HG02970 (cell line): Measurements from ENCODE around the gene HAO1.
A peak's percentile ranks its signal among the peaks of the same experiment; 100 is the strongest.

Experiments used
- ATAC-seq: cut with Tn5 transposase; IDR thresholded peaks from one replicate; pipeline ENCODE4 v1.9.1; 2021; ENCODE audit warnings: mild to moderate bottlenecking, moderate library complexity, moderate number of reproducible peaks; ENCODE audit not compliant: unreplicated experiment, low FRiP score

The HAO1 gene

DNA sequence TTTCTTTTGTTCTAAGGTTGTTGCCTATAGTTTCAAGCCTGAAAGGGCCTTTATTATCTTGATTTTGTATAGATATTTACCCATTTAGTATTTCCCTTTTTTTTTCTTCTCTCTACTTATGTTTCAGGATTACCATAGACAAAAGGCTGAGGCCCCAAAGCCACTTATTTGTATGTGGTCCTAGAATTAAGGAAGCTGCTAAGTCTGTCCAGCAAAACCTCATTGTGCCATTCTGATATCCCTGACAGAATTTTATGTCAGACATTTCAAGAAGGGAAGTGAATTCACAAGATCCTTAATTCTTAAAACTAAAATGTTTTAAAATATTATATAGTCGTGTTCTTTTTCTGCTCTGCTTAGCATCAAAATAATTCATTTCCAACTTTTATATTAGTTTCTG is 6.9 kb downstream of the HAO1 start:
- no peak for ATAC-seq

DNA sequence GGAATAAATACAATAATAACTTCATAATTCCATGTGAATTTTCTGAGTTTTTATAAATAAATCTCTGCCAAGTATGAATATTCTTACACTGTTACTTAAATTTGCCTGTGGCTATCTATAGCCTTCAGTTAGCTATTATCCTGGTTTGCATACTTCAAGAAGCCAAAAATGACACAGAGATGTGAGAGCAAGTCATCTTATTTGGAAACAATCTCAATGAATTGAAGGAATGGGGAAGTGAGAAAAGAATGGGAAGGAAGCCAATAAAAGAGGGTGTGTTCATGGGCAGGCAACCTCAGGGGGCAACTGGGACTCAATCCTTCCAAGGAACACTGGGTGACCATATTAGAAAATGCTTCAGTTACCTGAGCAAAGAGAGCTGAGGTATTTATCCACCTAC is 9.9 kb downstream of the HAO1 start:
- ATAC-seq, result no peak

DNA sequence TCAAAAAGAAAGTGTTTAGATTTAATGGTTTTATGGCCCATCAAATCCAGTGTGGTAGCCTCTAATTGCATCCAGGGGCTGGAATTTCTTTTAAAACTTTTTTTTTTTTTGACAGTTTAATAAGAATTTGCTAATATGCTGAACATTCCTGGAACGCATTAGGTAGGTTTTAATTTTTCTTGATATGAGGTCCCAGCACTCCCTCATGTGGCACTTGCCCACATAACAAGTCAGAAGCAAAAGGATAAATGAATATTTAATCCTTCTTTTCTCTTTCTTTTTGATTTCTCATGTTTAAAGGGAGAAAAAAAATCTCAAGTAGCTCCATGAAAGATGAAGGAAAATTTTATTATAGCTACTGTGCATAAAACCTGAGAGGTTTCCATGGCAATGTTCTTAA is 13.5 kb downstream of the HAO1 start:
- no peak for ATAC-seq

DNA sequence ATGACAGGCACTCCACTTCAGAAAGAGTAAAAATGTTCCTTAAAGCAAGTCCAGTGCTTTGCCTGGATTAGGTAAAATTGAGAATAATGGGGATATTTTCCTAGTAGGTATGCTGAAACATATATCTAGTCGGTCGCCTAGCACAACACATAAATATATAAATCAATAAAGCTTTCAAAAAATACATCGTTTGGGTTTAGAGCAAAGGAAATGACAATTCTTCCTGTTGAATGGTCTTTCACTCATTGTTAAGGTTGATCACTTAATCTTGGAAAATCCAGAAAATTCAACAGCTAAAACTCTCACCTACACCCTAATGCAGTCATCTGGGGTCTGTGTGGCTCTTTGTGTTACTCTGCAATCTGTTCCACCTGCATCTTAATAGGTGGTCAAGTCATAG is 13.9 kb downstream of the HAO1 start:
- ATAC-seq, result no peak

DNA sequence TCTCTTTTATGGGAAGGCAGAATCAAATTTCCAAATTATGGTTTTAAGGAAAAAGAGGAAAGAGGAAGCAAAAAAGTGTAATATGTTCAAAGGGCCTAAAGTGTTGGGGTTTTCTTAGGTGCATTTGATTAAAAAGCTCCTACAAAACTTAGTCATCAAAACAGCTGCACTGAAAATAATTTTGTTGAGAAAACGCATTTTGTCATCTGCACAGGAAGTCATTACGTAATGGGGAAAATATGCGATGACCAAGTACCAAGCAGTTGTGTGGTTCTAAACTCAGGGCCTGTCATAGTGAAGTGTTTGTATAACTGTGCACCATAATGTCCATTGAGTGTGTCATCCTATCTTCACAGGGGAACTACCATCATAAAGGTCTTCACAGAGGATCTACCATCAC is 15.6 kb downstream of the HAO1 start:
- ATAC-seq, result no peak

DNA sequence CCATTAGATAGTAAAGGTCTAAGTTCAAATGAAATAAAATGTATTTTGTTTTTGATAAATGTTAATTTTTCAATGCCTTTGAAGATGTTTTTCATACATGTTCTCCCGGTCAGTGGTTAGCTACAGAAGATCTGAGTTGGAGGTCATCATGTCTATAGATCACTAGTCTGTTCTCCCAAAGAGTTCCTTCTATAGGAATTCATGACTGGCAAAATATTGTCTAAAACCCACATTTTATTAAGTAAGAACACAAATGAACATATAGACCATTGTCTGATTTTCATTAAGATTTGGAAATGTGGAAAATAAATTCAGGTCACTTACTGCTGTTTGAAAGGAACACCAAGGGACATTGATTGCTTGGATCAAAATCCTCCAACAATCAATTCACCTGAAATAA is 23.6 kb downstream of the HAO1 start:
- no peak for ATAC-seq

DNA sequence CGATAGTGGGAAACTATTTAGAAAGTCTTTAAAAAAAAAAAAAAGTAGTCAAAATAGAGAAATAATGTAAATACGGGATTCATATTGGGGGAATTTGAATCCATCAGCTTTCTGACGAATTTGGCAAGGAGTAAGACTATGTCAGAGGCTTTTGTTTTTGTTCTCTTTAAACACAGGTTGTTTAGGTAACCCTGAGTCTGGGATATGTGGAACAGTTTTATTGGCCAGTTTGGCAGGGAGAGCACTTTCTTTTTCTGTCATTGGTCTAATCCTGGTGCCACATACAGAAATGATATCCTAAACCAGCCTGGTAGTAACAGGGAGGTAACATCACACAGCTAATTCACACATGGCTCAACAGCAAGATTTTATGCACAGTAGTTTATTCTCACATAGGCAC is 27.7 kb downstream of the HAO1 start:
- no peak for ATAC-seq

DNA sequence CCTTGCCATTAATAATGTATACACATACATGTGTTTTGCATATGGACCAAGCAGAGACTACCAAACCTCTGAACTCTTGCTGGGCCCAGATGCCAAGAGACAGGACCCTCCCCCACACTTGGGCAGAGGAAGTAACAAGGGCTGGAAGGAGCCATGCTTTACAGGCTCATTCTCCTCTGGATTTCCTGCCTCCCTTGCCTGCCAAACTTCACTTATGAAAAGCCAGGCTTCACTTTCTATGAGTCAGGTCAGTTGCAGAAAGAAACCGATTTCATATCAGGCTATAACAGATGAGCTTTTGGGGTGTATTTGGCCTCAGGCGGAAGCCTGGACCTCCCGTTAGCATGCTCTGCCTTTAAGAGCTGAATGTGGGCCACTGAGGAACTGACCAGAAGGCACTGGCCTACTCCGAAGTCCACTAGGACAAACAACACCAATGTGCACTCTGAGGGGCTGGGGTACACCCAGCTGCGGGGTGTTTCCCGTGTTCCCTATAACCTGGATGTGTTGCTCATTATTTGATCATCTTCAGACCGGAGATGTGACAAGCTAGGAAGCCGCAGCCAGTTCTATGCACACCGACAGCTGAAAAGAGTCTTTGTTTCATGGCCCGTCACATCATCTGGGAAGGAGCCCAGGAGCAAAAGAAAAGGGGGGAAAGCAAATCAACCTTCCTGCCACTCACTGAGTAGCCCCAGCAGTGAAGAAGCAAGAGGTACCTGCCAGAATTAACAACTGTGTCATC is 28.5 kb downstream of the HAO1 start:
- no peak for ATAC-seq

DNA sequence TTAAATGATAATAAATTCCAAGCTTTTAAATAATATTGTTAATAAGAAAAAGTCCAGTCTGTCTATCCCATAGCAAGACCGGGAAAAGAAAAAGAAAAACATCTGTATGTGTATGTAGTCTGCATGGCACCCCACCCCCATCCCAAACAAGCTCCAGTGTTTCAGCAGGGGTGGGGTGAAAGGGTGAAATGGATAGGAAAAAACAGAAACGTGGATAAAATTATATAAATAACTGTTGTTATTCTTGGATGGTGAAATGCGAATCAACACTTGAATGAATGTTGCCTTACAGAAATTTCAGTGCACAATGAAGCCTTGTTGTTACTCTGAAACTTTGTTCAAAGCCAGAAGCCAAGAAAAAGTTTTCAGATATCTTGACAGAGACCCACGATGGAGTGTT is 31.4 kb downstream of the HAO1 start:
- no peak for ATAC-seq

DNA sequence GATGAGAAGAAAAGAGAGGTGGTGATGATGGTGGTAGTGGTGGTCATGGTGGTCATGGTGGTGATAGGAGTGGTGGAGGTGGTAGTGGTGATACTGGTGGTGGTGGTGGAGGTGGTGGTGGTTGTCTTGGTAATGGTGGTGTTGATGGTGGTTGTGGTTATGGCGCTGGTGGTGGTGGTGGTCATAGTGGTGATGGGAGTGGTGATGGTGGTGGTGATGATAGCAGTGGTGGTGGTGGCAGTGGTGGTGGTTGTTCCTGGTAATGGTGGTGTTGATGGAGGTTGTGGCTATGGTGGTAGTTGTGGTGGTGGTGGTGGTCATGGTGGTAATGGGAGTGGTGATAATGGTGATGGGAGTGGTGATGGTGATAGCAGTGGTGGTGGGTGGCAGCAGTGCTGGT is 36.8 kb downstream of the HAO1 start:
- ATAC-seq, result no peak

DNA sequence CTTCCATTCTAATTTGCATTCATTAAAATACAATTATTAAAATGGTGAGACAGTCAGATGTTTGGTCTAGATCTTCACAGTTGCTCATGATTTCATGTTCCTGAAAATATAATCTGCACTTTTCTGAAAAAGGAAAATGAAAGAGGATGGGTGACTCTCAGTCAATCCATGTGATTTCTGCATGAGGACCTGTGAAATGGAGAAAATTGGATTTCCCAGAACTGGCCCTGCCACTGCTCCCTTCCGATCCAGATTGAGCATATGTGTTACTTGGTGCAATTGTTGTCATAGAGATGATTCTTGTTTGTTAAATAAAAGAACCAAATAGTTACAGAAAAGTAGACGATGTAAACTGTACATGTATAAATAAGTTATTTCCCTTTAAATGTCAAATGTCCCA is 37.4 kb downstream of the HAO1 start:
- ATAC-seq, result no peak

DNA sequence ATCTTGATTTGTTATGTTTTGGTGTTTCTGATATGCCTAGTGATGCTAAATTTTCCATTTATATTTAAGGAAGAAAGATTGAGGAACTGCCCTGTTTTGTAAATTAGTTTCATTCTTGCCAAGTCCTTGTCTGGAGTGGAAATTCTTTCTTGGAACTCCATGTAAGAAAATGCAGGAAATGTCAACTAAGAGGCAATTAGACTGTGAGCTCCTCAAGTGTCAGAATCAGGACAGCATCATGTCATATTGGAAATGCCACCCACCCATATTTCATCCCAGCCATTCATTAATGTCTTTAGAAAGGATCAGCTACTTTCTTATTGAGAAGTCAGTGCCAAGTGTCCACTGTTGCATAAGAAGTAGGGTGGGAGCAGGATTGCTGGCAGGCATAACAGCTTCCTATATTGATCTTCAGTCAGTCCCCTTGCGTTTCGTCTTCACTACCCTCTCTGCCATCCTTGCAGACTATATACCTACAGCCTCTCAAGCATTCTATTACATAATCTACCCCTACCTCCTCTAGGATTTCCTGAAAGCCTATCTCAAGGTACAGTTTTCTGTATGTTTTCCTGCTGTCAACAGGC is 42.4 kb downstream of the HAO1 start:
- no peak for ATAC-seq

DNA sequence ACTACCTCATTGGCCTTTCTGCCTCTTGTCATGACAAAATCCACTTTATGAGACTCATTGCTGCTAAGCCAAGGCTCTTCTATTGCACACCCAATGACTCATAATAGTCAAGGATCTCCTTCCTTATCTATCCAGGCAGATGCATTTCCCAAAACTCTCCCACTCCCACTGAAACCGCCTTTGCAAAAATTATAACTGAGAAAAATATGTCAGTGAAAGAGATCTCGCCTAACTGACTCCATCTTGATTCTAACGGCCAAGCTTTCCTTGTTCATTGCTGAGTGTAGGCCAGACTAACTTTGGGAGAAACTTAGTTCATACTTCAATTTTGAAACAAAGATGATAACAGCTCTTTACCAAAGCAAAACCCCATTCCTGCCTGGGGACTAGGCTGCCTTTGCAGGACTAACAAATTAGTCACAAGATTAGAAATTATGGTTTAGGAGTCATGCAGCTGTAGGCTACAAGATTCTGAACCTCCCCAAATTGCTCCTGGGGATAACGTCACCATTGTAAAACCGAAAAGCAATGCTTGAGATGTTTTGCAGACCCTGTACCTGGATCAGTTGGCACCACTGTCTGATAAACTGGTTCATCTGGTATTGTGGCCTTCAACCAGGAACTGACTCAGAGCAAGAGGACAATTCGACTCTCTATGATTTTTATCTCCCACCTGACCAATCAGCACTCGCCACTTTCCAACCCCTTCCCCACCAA is 47.1 kb downstream of the HAO1 start:
- ATAC-seq, result no peak

DNA sequence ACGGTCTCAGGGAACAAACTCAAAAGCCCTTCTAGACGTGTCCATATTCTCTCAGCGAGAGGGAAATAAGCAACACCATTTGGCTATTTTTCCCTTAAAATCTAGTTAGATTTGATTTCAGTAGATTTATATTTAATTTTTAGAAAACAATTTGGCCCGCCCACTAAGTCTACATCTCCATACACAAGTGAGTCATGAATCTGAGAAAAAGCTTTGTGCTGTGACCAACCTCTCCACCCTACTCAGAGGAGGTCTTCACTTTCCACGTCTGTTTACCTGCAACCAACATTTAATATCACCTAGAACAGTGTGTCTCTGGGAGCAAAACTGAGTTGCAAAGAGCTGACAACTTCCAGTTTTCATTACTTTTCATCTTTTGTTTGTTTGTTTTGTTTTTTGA is 48.6 kb downstream of the HAO1 start:
- ATAC-seq, result no peak

DNA sequence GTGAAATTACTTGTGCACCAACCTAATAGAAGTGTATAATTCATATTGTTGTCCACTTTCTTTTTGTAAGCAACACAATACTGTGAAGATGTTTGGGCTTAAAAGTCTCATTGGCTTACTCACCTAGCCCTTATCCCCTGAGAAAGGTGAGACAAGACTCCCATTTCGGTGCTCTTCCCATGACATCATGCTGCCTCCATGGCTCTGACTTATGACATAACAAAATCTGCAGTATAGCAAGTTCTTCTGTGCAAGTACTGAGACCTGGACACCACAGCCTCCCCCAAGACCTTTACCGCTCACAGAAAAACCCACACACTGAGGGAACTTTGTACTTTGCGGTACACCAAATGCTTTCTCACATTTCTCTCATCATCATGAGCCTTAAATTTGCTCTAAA is 50.5 kb downstream of the HAO1 start:
- ATAC-seq, result no peak

DNA sequence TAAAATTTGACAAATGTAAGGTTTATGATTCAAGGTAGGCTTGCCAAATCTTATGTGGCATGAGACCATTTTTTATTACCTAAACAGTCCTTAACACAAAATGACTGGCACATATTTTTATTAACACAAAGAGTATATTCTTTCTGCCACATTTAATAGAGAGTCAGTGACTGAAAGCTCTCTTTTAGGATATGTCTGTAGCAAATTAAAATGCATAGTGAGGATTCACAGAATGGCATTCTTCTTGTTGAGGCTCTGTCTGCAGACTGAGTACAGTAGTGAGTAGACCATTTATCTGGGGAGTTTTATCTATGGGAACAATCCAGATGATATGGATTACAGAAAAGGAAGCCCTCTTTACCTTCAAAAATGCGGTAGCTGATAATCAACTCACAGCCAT is 56.5 kb downstream of the HAO1 start:
- no peak for ATAC-seq

DNA sequence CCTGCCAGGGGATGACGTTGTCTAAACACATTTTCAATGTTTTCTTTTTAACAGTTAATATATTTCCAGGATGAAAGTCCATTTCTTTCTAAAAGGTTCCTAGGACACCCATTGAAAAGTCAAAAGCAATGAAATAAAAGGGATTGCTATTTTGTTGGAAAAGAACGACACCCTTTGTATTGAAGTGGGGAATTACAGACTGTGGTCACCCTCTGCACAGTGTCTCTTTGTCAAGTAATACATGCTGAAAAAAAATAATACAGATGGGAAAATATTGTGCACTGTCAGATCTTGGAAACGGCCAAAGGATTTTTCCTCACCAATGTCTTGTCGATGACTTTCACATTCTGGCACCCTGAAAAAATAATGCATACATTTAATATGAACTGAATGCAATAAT is 56.9 kb downstream of the HAO1 start:
- no peak for ATAC-seq

DNA sequence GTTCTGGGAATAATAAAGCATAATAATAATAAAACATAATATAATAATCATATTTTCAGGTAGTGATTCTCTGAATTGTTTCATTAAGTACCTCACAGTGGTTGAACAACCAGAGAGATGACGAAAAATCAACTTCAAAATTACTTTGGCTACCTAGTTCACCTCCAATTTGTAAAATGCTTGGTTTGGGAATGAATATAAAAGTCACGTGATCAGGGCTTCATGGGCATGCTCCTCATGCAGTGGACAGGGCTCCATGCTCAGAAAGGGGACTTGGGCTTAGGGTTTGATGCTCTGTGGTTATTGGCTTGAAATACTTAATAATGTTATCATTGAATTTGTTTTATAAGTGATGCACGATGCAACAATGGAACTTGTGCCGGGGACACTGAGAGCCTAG is 58.2 kb downstream of the HAO1 start:
- no peak for ATAC-seq

DNA sequence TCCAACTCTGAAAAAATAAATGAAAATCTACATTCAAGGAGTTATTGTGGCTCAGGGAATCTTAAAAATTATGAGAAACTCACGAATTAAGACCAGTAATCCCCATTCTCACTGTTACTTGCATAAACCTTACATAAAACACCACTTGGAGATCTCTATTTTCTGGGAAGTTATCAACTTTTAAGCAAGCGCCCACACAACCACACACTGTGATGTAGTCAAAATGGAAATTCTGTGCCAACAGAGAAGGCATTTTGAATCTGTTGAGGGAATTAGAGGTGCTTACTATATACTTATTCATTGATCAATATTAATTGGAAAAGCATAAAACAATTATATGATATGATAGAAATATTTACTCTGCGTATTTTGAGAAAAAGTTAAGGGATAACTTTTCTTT is 58.7 kb downstream of the HAO1 start:
- no peak for ATAC-seq

DNA sequence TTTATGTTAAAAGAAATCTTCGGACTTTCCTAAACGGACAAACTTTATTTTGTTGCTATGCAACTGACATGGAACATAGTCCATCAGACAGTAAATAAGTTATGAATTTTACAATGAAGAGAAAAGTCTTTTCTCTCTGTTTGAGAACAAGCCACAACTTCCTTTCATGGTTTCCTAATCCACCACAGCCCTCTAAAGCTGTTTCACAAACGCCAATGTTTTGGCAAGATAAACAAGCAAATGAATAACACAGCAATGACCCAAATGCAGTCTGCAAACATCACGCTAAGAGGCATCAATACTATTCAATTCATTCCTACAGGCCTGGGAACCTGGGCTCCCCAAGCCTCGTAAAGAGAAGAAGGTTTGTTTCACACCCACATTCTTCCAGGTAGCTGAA is 60.4 kb downstream of the HAO1 start:
- ATAC-seq, result peak; percentile 63

DNA sequence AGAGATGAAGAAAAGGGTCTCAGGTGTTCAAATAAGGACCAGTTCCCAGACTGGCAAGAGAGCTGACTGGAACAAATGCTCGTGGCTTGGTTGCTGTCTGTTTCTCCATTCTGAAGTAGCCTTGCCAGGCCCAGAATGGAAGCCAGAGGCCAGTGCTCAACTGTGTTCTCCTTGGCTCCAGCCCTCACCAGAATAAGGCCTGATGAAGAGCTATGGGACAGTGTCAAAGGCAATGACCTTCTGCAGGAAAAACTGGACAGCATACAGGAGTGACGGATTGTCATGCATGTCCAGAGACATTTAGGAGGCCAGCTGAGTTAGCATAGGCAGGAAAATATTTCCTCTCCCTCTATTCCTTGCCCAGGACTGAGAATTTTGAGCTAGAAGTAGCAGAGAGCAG is 72.2 kb downstream of the HAO1 start:
- ATAC-seq, result no peak

DNA sequence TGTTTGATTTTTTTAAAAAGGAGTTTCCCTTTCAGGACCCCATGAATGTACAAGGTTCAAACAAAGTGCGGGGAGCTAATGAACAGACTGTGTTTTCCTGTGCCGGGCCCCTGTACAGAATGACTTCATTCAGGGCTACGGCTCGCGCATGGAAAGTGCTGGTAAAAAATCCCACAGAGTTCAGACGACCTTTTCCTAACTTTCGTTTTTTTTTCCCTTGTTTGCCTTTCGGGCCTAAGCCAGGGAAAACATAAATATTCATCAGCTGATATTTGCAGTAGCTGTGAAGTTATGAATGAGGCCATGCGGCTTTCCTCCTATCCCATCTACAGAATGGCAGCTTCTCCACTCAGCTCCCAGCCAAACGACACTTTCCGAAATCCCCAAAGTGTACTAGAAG is 74.0 kb downstream of the HAO1 start:
- ATAC-seq, result no peak
